GM19463 (cell line): ENCODE results near the gene CMTR1.

Experiments
- ATAC-seq: cut with Tn5 transposase; IDR thresholded peaks from one replicate; pipeline ENCODE4 v1.9.1; 2021; ENCODE audit warnings: mild to moderate bottlenecking, moderate library complexity; ENCODE audit not compliant: unreplicated experiment

The CMTR1 gene

DNA sequence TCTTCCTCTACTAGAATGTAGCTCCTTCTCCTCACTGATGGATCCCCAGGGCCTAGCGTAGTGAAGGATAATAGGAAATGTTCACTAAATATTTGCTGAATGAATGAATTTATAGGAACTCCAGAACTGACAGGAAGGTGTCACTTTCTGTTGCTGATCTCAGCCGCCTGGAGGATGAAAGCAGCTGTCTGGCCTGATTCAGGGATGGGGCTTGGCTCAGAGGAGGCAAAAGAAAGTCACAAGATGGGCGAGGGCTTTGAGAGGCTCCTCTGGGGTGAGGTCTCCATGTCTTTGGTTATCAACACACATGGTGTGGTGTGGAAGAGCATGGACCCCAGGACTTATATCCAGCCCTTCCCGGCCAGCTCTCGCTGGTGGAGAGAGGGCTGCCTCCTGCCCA, 78.2 kb downstream of the CMTR1 start:
- ATAC-seq = no peak

DNA sequence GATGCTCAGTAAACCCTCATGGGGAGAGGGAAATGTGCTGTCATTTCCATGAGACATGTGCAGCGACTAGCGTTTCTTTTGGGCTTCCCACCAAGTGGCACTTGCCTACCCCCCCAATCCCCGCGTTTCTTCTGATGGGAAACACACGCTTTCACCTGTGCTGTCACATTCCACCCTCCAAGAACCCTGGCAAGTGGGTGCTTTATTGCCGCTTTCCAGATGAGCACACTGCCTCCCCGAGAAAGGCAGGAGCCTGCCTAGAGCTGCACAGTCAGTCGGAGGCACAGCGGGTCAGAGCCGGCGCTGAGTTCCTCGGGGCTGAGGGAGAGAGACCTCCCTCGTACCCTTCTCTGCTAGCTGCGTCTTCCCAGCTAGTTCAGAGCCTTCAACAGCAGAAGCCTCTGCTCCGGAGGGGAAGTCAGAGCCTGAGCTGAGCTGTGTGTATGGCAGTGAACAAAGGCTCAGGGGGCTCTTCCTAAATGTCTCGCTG, 78.9 kb downstream of the CMTR1 start:
- ATAC-seq = no peak

DNA sequence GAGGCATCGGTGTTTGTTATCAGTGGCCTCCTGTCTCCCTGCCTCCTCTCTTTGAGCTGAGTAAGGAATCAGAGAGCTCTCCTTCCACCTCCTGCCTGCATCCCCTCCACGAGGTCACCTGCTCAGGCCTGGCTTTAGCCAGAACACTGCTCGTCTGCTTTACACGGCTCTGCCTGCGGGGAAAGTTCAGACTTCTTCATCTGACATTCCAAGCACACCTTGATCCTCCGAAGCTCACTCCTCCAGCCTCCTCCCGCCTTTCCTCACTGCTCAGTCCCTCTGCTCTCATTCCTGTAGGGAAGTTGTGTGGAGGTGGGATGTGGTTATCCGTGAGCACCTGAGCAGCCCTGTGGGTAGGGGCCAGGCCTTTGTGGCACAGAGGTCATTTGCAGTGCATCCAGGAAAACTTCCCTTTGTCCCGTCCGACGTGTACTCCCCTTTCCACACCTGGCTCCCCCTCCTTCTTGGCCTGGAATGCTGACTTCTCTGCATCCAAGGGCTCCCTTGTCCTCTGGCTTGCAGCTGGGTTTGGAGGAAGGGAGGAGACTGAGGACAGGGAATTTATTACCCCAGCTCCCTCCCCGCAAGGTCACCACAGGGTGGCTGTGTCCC, 79.5 kb downstream of the CMTR1 start:
- no peak for ATAC-seq

DNA sequence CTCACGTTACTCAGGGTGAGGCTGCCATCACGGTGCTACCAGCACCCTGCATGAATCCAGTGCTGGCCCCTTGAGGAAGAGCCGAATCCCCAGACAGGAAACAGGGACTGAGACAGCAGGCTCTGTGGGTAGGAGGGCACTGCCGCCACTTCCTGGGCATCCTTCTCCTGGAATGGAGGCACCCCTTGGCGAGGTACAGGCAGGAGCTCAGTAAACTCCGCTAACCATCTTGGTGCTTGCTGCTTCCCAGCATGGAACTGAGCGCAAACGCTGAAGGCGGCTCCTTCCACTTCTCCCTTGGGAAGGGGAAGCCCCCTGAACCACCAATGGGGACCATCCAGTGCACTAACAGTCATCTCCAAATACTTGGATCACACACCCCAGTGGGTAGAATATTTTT, 80.1 kb downstream of the CMTR1 start:
- ATAC-seq = no peak

DNA sequence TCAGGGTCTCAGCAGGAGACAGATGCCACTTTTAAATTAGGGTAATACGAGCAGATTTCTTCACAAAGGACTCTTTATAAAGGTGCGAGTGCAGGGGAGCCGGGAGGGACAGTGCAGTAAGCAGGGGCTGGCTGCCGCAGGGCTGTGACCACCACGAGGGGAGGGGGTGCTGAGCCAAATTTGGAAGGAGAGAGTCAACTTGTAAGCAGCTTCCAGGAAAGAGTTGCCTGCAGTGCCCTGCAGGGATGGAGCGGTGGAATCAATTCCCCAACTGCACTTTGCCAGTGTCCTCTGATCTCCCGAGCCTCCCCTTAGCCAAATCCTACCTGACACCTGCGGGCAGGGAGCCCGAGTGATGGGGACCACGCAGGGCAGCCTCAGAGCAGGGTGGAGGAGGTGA, 80.6 kb downstream of the CMTR1 start:
- ATAC-seq = no peak

DNA sequence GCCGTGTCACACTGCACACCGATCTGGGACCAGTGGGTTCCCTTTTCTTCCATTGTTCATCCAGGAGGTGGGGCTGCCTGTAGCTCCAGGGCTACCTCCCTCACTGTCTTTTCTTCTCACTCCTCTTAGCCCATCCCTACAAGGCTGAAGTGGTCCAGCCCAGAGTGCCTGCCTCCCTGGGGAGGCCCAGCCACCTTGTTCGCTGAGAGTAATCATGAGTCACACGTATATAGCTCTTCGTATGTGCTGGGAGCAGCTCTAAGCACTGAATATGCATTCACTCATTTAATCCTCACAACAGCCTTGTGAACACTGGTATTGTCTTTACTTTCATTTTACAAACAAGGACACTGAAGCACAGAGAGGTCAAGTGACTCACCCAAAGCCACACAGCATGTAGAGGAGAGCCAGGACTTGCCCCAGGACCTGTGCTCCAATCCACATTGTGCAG, 81.3 kb downstream of the CMTR1 start:
- ATAC-seq = no peak

DNA sequence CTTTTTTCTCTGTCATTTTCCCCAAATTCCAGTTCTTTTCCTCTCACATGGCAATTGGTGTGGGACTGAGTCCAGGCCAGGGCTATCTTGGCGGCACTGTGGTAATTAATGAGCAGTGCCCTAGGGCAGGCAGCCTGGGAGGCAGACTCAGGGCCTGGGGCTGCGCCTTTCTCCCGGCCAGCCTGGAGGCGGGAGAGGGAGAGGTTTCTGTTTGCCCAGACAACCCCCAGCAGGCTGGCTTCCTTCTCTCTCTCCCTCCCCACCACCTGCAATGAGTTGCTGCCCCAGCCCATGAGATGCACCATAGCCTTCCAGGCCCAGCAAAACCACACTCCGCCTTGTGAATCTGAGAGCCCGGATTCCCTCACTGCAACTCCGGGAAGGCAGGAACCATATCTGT, 81.8 kb downstream of the CMTR1 start:
- ATAC-seq = no peak

DNA sequence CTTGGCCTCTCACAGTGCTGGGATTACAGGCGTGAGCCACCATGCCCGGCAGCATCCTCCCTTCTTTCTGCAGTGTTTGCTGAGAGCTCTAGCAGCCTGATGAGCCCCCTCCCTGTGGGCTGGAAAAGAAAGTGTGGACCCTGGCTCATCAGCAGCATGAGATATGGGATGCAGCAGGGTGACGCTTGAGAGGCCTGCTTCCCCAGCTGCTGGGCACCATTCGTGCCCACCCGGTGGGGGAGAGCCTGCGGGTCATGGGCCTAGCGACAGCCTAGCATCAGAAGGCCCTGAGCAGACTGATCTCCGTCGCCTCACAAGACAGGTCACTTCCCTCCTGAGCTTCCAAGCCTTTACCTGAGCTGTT, 82.7 kb downstream of the CMTR1 start:
- no peak for ATAC-seq

DNA sequence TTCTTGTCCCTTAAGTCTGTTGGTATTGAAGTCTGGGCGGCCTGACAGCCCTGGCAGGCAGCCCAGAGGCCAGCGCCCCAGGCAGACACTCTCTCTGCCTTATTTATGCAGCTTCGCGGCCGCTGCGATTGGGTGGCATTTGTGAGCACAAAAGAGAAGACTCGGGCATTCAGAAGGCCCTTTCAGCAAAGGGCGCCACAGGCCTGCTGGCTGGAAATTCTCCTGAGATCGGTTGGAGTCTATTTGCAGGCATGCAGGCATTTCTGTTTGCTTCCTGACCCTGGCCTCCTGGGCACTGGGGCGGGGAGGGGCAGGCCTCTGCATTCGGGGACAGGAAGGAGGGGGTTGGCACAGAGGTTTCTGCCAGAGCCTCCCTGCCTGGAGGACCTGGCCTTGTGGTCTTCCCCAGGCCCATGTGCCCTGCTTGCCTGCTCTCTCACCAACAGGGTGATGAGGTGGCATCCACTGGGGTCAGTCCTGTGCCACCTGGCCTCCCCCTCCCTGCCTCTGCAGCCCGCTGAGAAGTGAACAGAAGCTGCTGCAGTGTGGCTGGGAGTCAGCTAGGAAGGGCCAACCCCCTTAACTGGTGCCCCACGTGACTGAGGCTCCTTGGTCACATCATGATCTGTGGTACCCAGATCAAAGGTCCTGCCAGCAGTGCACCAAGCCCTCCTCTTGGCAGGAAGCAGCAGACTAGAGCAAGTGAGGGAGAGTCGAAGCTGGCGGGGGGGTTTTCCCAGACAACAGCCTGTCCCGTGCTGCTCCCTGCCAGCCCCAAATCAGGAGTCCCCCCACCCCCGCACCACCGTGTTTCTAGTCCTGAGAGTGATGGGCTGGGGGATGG, 83.3 kb downstream of the CMTR1 start:
- peak; percentile 80 for ATAC-seq

DNA sequence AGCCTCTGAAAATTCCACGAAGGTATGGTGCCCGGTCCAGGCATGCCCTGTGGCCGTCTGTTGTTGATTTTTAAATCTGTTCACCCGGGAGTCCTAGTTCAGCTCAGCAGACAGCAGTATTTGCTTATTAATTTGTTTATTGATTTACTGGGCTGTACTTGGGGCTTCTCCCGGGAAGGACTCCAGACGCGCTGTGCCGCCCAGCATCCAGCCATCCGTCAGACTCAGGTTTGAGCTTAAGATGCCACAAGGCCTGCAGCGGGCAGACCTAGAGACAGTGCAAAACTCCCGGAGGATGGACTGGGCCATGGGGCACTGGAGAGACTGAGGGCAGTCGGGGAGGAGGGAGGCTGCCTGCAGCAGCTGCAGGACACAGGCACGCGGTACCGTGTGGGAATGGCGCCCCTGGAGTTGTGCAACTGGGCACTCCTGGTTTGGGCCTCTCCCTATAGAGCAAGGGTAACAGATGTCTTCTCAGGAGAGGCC, 83.9 kb downstream of the CMTR1 start:
- ATAC-seq = no peak

DNA sequence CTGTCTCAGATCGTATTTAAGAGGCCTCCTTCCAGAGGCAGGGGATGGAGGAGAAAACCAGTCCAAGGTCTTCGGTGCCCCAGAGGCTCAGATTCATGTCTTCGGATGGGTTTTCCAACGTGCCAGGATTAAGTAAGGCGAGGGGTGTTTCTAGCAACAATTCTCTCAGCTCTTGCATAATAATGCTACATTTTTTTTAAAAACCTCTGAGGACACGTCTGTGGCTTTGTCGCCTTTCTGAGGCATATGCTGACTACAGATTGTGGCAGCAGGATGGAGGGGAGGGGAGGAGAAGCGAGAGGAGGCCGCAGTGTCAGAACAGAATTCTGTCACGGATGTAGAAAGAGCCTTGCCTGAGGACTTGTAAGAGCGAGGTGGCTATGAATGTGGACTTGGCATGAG, 84.4 kb downstream of the CMTR1 start:
- ATAC-seq = no peak

DNA sequence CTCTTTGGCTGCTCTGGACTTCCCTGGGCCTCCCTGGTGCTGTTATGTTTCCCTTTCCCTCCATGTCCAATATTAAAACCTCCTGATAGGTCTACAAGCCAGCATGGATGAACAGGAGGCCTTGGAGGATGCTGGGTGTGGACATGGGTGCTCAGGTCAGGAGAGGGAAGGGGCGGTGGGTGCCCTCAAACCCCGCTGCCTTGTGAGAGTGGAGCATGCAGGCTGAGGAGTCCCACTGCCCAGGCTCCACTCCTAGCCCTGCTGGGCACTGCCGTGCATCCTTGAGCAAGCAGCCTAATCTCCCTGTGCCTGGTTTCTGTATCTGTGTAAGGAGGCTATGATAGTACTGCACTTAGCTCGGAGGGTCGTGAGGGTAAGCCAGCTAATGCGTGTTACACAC, 85.1 kb downstream of the CMTR1 start:
- no peak for ATAC-seq

DNA sequence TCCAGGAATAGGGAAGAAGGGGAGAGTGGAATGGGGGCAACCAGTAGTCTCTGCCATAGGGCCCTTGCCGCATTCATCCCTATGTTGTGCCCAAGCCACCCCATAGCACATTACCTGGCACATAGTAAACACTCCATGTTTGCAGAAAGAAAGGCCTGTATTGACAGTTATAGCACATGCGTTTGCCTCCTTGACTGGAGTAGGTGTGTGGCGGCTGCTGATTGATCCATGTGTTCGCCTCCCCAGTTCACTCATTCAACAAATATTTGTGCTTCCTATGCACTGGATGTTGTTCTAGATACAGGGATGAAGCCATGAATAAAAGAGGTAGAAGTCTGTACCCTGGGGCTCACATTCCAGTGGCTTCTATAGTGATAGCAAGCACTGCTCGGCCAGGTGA, 86.4 kb downstream of the CMTR1 start:
- no peak for ATAC-seq

DNA sequence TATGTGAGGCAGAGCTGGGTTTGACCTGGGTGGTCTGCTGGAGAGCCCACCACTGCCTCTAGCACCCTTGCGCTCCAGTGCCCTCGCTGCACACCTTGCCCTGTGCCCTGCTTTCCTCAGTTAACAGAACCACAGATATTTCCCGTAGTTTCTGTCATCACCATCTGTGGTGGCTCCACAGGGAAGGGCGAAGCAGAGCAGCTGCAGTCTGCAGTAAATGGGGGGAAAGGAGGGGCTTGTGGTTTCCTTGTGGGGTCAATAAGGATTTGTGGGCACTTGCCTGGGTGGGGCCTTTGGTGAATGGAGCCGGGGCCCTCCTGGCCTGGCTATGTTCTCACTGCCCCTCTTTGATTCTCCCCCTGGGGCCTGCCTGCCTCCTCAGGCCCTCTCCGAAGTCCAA, 87.9 kb downstream of the CMTR1 start:
- no peak for ATAC-seq

DNA sequence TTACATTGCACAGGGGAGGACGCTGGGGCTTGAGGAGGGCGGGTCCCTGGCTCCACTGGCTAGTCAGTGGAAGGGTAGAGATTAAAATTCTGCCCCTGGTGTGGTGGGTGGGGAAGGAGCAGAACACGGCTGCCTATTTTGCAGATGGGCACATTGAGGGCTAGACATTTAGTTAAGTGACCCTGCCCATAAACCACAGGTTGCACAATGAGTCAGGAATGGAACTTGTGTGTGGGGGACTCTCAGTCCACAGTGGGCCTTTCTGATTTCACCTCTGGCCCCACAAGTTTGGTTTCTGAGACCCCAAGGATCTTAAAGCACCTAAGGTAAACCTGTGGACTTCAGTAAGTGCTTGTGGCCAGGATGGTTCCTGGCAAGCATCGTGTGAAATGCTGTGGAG, 88.7 kb downstream of the CMTR1 start:
- ATAC-seq = no peak

DNA sequence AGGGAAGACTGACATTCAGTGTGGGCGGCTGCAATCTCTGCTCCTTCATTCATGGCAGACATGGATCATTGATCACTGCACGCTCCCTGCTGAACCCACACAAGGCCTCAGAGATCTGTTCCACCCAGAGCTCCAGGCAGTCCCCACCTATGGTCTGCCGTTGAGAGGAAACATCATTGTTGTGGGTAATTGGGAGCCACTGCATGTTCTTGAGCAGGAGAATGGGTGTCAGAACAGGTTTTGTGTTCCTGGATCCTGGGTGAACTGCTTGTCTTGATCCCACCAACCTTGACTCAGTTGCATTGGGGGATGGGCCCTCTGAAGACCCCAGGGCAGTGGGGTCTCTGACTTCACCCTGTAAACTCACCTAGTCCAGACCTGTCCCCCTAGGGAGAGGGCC, 89.8 kb downstream of the CMTR1 start:
- ATAC-seq = no peak

DNA sequence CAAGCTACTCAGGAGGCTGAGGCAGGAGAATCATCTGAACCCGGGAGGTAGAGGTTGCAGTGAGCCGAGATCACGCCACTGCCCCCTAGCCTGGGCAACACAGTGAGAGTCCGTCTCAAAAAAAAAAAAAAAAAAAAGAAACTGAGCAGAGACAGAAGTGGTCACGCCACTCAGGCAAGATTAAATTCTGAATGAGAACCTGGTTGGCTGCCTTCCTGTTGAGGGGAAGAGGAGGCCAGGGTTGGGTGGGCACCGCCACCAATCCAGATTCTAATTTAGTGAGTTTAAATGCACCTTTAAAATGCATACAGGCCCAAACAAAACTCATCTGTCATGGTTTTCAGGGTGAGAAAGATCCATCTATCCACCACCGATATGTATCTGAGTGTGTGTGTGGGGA, 90.4 kb downstream of the CMTR1 start:
- ATAC-seq = no peak

DNA sequence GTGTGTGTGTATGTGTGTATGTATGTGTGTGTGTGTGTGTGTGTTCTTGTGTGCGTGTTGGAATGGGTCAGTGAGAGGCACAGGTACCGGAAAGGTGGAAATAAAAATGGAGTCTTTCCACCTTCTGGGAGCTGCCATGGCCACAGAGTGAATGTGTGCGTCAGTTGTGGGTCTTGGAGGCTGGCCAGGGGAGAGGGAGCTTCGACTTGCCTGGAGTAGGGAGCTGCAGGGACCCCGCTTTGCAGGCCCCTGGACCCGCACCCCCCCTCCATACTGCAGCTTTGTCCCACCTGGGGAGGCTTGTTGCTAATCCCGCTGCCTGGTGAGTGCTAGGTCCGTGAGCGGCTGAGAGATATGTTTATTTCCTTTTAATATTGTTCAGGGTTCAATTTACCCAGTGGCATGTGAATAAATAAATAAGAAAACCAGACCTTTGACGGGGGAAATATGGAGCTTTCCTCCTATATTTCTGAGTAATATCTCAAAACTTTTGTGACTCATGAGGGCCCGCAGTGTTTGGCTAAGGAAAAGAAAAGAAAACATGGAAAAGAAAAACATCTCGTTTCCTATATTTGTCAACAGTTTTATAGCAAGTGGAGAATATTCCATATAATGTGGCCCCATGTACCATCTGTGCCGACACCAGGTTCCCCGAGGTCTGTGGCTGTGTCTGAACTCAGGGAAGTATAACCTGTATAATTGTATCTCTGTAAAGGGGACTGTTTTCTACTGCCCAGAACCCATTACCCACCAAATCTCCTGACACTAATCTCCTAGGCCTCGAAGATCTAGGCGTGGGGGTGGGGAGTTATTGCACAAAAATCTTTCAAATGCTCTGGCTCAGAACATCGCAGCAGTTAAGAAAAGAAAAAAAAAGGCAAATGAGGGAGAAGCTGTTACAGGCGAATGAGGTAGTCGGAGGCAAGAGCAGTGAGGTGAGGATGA, 91.3 kb downstream of the CMTR1 start:
- ATAC-seq = no peak

DNA sequence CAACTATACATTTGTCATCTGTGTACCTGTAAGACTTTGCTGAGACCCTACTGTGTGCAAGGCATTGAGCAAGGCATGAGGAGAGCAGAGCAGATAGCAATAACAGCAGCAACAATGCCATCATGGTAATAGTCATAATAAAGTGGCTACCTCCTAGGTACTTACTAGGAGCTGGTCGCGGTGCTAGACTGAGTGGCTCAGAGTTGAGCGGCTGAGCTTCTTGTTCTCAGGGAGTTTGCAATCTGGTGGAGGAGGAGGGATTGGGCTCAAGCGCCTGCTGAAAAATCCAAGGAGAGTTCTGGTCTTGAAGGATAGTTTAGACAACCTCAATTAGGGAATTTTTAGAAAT, 91.9 kb downstream of the CMTR1 start:
- ATAC-seq = no peak

DNA sequence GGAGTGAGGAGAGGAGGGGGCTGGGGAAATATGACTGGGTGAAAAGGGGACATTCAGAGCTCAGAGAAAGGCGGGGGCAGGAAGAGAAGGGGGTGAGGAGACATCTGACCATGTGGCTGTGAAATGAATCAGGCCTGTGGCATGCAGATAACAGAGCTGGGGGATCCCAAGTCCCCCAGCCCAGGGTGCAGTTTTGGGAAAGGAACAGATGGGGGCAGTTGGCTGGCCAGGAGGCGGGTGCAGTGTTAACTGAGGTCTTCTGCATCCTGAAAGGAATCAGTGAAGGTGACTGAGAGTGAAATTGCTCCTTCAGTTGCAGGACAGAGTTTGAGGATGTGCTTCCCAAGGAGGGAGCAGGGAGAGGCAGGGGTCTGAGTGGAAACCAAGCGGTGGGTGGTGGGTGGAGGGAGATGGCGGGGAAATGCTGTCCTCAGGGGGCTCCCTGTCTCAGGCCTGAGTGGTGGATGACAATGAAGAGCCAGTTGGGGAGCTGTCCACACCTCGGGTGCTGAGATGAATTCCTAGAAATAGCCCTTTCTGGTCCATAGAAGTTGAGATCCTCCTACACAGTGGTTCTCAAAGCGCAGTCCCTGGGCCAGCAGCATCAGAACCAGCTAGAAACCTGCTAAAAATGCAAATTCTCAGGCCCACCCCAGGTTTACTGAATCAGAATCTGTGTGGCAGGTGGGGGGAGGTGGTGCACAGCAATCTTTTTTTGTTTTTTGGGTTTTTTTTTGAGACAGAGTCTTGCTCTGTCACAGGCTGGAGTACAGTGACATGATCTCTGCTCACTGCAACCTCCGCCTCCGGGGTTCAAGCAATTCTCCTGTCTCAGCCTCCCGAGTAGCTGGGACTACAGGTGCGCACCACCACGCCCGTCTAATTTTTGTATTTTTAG, 92.7 kb downstream of the CMTR1 start:
- no peak for ATAC-seq
